Measurements from ENCODE around the gene WDR31. TPM values are rescaled to one million over a fixed set of nuclear protein-coding genes. Genes with fewer than 3 reads are reported as not detected.

The WDR31 gene
- total RNA-seq (2021) (11.2 and 12.9 TPM in 2 replicates), Bru-seq, nascent RNA (percentile 59 among the genes with signal in this experiment), BruChase-seq, experiment 1, labeled RNA remaining after a 2-hour chase (percentile 56 among the genes with signal in this experiment), BruChase-seq, experiment 2, labeled RNA remaining after a 6-hour chase (percentile 66 among the genes with signal in this experiment)
- long read RNA-seq, partial matches to known transcripts = 3 of 5 reads
- long read RNA-seq, other reads (novel, unspliced or antisense) = 2 of 5 reads

DNA sequence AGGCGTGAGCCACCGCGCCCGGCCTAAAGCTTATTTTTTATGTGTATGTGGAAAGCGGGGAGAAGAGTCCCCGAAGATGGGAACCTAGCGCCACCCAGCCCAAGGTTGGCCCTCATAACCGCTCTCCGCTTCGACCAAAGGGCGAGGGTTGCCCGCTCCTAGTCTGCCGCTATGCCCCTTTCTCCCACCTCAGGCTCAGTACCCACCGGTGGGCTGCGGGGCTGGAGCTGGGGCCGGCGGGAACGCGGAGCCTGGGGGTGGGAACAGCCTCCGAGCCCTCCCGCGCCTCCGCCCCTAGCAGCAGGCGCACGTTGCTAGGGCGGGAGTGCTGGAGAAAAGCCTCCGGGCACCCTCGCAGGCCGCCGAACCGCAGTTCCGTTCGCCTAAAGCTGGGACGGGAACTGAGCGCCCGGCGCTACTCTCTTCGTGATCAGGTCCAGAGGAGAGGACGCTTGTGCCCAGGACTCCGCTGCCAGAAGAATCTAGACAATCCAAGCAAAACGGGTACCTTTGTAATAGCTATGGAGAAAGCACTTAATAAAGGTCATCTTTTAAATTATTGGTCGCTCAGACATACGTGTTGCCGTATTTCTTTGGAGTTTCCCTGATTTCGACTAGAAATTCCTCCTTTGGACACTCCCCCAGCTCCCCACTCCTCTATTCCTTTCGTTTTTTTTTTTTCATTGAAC lies at the start of gene WDR31:
Gene WDR31, minus strand, starts transcription at position 265 of the 689 bp plus-strand sequence. CDS start 8,253 bp downstream, outside the sequence.
- peaks cover 43% of the 10 kb centered on the region for H3K4me1 ChIP-seq (replicated peaks; ENCODE audit: insufficient read depth)
- no peaks in the 10 kb centered on the region for H4K20me1 ChIP-seq (ENCODE audit: insufficient read depth)
- 0 out of 2 replicates have a peak, but pooled peaks cover 4% of the 10 kb centered on the region for H3K79me2 ChIP-seq (ENCODE audit: low read depth)
- BruUV-seq (replicated peaks) = TSS peak; percentile 95
- TF ChIP-seq, protein P1, sequence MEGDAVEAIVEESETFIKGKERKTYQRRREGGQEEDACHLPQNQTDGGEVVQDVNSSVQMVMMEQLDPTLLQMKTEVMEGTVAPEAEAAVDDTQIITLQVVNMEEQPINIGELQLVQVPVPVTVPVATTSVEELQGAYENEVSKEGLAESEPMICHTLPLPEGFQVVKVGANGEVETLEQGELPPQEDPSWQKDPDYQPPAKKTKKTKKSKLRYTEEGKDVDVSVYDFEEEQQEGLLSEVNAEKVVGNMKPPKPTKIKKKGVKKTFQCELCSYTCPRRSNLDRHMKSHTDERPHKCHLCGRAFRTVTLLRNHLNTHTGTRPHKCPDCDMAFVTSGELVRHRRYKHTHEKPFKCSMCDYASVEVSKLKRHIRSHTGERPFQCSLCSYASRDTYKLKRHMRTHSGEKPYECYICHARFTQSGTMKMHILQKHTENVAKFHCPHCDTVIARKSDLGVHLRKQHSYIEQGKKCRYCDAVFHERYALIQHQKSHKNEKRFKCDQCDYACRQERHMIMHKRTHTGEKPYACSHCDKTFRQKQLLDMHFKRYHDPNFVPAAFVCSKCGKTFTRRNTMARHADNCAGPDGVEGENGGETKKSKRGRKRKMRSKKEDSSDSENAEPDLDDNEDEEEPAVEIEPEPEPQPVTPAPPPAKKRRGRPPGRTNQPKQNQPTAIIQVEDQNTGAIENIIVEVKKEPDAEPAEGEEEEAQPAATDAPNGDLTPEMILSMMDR (conservative IDR thresholded peaks at IDR 0.05) = no peak
- TF ChIP-seq EZH2 (IDR thresholded peaks at IDR 0.05; ENCODE audit: low read depth) = no peak
- H3K27ac ChIP-seq = peak within 1 kb of the TSS; percentile 81
- no peaks in the 10 kb centered on the region for H3K27me3 ChIP-seq (ENCODE audit: insufficient read depth, low read depth)
- H3K4me3 ChIP-seq = peak within 1 kb of the TSS; percentile 80
- H3K4me2 ChIP-seq = peak within 1 kb of the TSS; percentile 90
- POLR2A ChIA-PET (ENCODE audit: unreplicated experiment) = interaction anchor here (0.6 to 0.9 kb wide), 3 partner anchors 61 to 119 kb away, joined by 5 to 8 read pairs (median 5); partner anchors contain the start of genes ALAD and SLC31A1
- CTCF ChIA-PET = interaction anchor here (0.6 to 1.7 kb wide), 3 partner anchors 9 to 63 kb away, joined by 3 to 9 read pairs (median 9); partner anchors contain the start of gene ALAD
- no peaks in the 10 kb centered on the region for H3K9me3 ChIP-seq (ENCODE audit: insufficient read depth, low read depth)
- no peaks in the 10 kb centered on the region for H3K9me2 ChIP-seq (ENCODE audit: insufficient read depth)
- intact Hi-C loops (cut with micrococcal nuclease; ENCODE audit: unreplicated experiment) = loop anchor here (1.0 to 10.0 kb wide), 6 partner anchors 31 to 585 kb away; partner anchors contain the start of genes C9orf43, CDC26, HDHD3 and POLE3
- no peaks in the 10 kb centered on the region for H3K36me3 ChIP-seq (ENCODE audit: low read depth)
- DNase-seq = peak; percentile 68 to 93
- peak within 1 kb of the TSS; percentile 96 for H2AFZ ChIP-seq
- H3F3A ChIP-seq (ENCODE audit: insufficient read depth, low read depth) = peaks cover 37% of the 10 kb centered on the region

DNA sequence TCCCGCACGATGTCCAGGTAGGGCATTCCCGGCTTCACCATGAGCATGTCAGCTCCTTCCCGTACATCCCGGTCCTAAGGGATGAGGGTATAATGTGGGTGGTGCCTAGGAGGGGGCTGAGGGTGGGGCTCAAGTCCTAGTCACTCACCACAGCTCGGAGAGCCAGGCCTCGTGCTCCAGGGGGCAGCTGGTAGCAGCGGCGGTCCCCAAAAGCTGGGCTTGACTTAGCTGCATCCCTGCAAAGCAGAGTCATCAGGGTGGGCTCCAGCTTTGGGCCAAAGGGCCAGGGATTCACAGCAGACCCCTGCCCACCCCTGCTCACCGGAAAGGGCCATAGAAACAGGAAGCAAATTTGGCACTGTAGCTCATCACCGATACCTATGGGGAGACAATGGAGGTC lies 49.4 kb upstream of the WDR31 start:
- Histone ChIP-seq H2AFZ (no peak overlapping the region), H3K27me3 (ENCODE audit: insufficient read depth, low read depth) (no peaks in the 10 kb centered on the region), H3K9me3 (ENCODE audit: insufficient read depth, low read depth) (no peaks in the 10 kb centered on the region), H3K4me1 (replicated peaks; ENCODE audit: insufficient read depth) (no peaks in the 10 kb centered on the region; the same call in 1 of the 2 replicates), H3K9me2 (ENCODE audit: insufficient read depth) (no peaks in the 10 kb centered on the region), H3K4me3 (no peak overlapping the region), H3F3A (ENCODE audit: insufficient read depth, low read depth) (no peaks in the 10 kb centered on the region; the same call in 1 of the 2 replicates), H3K27ac (no peak overlapping the region), H3K36me3 (ENCODE audit: low read depth) (no peaks in the 10 kb centered on the region), H3K4me2 (no peak overlapping the region), H3K79me2 (ENCODE audit: low read depth) (no peaks in the 10 kb centered on the region), H4K20me1 (ENCODE audit: insufficient read depth) (no peaks in the 10 kb centered on the region)
- CTCF ChIA-PET = no interaction called here
- no peak for DNase-seq
- POLR2A ChIA-PET (ENCODE audit: unreplicated experiment) = no interaction called here
- no TSS peak for BruUV-seq (replicated peaks)
- TF ChIP-seq, protein P1 (conservative IDR thresholded peaks at IDR 0.05) = no peak
- TF ChIP-seq EZH2 (IDR thresholded peaks at IDR 0.05; ENCODE audit: low read depth) = no peak
- intact Hi-C loops (cut with micrococcal nuclease; ENCODE audit: unreplicated experiment) = no loop called here

DNA sequence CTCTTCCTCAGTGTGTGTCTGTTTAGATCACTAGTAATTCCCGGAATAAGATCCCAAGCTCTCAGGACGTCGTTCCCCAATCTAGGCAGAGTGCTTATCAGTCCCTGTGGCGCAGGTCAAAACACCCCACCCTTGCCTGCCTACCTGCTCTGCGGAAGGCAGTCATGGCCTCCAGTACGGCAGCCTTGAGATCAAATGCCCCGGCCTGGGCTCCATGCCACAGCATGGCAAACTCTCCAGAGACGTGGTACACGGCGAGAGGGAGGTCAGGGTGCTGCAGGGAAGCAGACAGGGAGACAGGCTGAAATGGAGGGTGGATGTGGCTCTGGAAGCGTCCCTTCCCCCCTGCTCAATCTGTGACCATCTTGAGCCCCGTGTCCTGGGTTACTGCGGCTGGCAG lies 48.8 kb upstream of the WDR31 start:
- Histone ChIP-seq H3K9me3 (ENCODE audit: insufficient read depth, low read depth) (no peaks in the 10 kb centered on the region), H3F3A (ENCODE audit: insufficient read depth, low read depth) (no peaks in the 10 kb centered on the region; the same call in 1 of the 2 replicates), H4K20me1 (ENCODE audit: insufficient read depth) (no peaks in the 10 kb centered on the region), H3K9me2 (ENCODE audit: insufficient read depth) (no peaks in the 10 kb centered on the region), H2AFZ (no peak overlapping the region), H3K27me3 (ENCODE audit: insufficient read depth, low read depth) (no peaks in the 10 kb centered on the region), H3K4me3 (no peak overlapping the region), H3K79me2 (ENCODE audit: low read depth) (no peaks in the 10 kb centered on the region), H3K4me1 (replicated peaks; ENCODE audit: insufficient read depth) (no peaks in the 10 kb centered on the region; the same call in 1 of the 2 replicates), H3K36me3 (ENCODE audit: low read depth) (no peaks in the 10 kb centered on the region), H3K27ac (no peak overlapping the region), H3K4me2 (no peak overlapping the region)
- ChIA-PET POLR2A (ENCODE audit: unreplicated experiment) (no interaction called here), CTCF (no interaction called here)
- no peak for TF ChIP-seq EZH2 (IDR thresholded peaks at IDR 0.05; ENCODE audit: low read depth)
- TF ChIP-seq, protein P1 (conservative IDR thresholded peaks at IDR 0.05) = no peak
- intact Hi-C loops (cut with micrococcal nuclease; ENCODE audit: unreplicated experiment) = no loop called here
- BruUV-seq (replicated peaks) = no TSS peak
- DNase-seq = no peak

Measured in PC-9 (cell line).